HG02970 (cell line): ENCODE measurements around the gene C16orf90.
"Not testable (repeated sequence)": the region's sequence is repeated elsewhere in the genome, so short reads cannot be mapped to it uniquely, and the experiment has no call there.

ENCODE experiments used
- ATAC-seq: cut with Tn5 transposase; IDR thresholded peaks from one replicate; pipeline ENCODE4 v1.9.1; 2021; ENCODE audit warnings: mild to moderate bottlenecking, moderate library complexity, moderate number of reproducible peaks; ENCODE audit not compliant: unreplicated experiment, low FRiP score

C16orf90 gene

GRCh38 chr16:3485097-3485745 lies 10.1 kb downstream of the C16orf90 start:
- no peak for ATAC-seq

- ATAC-seq, result no peak
Measured at GRCh38 chr16:3484318-3485096, 10.8 kb downstream of the C16orf90 start.

GRCh38 chr16:3482659-3483241 lies 12.5 kb downstream of the C16orf90 start:
- no peak for ATAC-seq

- no peak for ATAC-seq
Measured at GRCh38 chr16:3481696-3482658, 13.3 kb downstream of the C16orf90 start.

GRCh38 chr16:3480901-3481695 lies 14.2 kb downstream of the C16orf90 start:
- no peak for ATAC-seq

- ATAC-seq, result no peak
Measured at GRCh38 chr16:3479654-3480216, 15.6 kb downstream of the C16orf90 start.

- ATAC-seq, result no peak
Measured at GRCh38 chr16:3478242-3478925, 16.9 kb downstream of the C16orf90 start.

GRCh38 chr16:3476409-3476808 lies 18.9 kb downstream of the C16orf90 start:
- no peak for ATAC-seq

GRCh38 chr16:3475604-3476375 lies 19.5 kb downstream of the C16orf90 start:
- no peak for ATAC-seq

GRCh38 chr16:3474870-3475269 lies 20.4 kb downstream of the C16orf90 start:
- ATAC-seq, result not testable (repeated sequence)

GRCh38 chr16:3474136-3474779 lies 21.0 kb downstream of the C16orf90 start:
- ATAC-seq, result no peak

- ATAC-seq, result not testable (repeated sequence)
Measured at GRCh38 chr16:3473596-3473943, 21.7 kb downstream of the C16orf90 start.

GRCh38 chr16:3472878-3473595 lies 22.3 kb downstream of the C16orf90 start:
- ATAC-seq, result no peak

GRCh38 chr16:3471518-3472176 lies 23.6 kb downstream of the C16orf90 start:
- no peak for ATAC-seq

GRCh38 chr16:3470723-3471122 lies 24.6 kb downstream of the C16orf90 start:
- ATAC-seq, result no peak

GRCh38 chr16:3469736-3470135 lies 25.6 kb downstream of the C16orf90 start:
- no peak for ATAC-seq

- no peak for ATAC-seq
Measured at GRCh38 chr16:3468501-3468900, 26.8 kb downstream of the C16orf90 start.
